ENCODE results near the gene MARK1.

Gene MARK1

DNA sequence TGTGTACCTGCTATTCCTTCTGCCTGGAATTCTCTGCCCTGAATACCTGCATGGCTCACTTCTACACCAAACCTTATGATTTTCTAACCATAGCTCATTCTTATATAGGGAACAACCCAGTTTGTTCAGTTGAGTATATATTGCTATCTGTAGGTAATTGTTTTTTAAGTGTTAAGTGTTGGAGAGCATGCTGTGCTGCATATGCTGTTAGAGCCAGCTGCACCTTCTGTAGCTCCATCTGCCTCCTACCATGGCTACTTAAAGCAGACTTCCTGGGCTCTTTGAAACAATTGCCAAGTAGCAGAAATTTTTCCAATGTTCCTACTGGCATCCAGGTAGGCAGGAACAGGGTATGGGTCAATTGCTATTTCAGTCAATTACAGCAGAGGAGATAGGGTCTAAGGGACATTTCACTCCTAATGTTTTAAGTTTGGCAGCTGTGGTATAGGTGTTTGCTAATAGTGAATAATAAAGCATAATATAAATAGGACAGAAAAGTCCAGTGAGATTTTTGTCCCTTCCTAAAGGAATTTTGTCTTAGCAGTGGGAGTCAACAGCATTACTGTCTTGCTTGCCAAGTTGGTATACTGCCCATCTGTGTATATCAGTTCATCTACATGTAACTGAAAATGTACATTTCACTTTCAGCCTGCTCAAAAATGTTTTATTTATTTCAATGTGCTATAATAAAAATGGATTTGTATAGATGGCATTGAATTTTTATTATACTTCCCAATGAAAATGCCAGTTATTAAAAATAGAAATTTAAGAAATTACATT is 128.2 kb downstream of the MARK1 start:
- no peak for DNase-seq (ENCODE audit: extremely low spot score)
- POLR2A ChIA-PET = no interaction called here
- CTCF ChIA-PET = interaction anchor here (1.4 kb wide), 1 partner anchor 77 kb away, joined by 5 read pairs; no protein-coding TSS in a partner anchor
- TF ChIP-seq TARDBP (IDR thresholded peaks at IDR 0.05) (no peak), FOXK2 (IDR thresholded peaks at IDR 0.05) (no peak), HDGF (IDR thresholded peaks at IDR 0.05; ENCODE audit: borderline replicate concordance) (no peak), LEF1 (IDR thresholded peaks at IDR 0.05; ENCODE audit: borderline replicate concordance) (no peak), L3MBTL2 (conservative IDR thresholded peaks at IDR 0.05) (no peak), ARNT (IDR thresholded peaks at IDR 0.05) (no peak)

- POLR2A ChIA-PET = no interaction called here
- TF ChIP-seq SP1 (IDR thresholded peaks at IDR 0.05) = no peak
- no peak for TF ChIP-seq SUZ12 (IDR thresholded peaks at IDR 0.05)
- no peak for TF ChIP-seq FOXA1 (IDR thresholded peaks at IDR 0.05)
- no peak for TF ChIP-seq ZNF384 (IDR thresholded peaks at IDR 0.05)
- no peak for TF ChIP-seq BHLHE40 (IDR thresholded peaks at IDR 0.05; ENCODE audit: borderline replicate concordance)
- no peak for TF ChIP-seq FOXK2 (IDR thresholded peaks at IDR 0.05)
- no peak for TF ChIP-seq HDGF (IDR thresholded peaks at IDR 0.05; ENCODE audit: borderline replicate concordance)
- DNase-seq (ENCODE audit: extremely low spot score) = no peak
- CTCF ChIA-PET = no interaction called here
These were observed 138.4 kb downstream of the MARK1 start for GRCh38 chr1:220666349-220666748.

GRCh38 chr1:220669005-220669404 is 141.1 kb downstream of the MARK1 start:
- no peak for DNase-seq (ENCODE audit: extremely low spot score)
- CTCF ChIA-PET = interaction anchor here (0.5 kb wide), 1 partner anchor 20 kb away, joined by 3 read pairs; no protein-coding TSS in a partner anchor
- POLR2A ChIA-PET = no interaction called here
- TF ChIP-seq FOXK2 (IDR thresholded peaks at IDR 0.05) (no peak), FOXA1 (IDR thresholded peaks at IDR 0.05) (no peak), TARDBP (IDR thresholded peaks at IDR 0.05) (no peak), NFRKB (IDR thresholded peaks at IDR 0.05) (no peak), SP1 (IDR thresholded peaks at IDR 0.05) (no peak), SUZ12 (IDR thresholded peaks at IDR 0.05) (no peak), L3MBTL2 (conservative IDR thresholded peaks at IDR 0.05) (no peak)

DNA sequence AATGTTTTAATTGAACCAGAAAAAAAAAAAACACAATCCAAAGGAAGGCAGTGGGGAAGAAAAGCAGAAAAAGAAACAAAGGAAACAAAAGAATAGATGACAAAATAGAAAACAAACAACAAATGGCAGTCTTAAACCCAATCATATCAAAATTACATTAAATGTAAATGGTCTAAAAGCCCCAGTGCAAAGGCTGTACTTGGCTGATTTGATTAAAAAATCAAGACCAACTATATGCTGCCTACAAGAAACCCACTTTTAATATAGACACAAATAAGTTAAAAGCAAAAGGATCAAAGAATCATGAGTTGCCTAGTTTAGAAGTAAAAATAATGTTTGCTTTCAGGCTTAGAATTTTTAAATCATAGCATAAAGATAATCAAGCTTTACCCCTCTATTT is 142.4 kb downstream of the MARK1 start:
- POLR2A ChIA-PET = no interaction called here
- CTCF ChIA-PET = interaction anchor here (0.8 kb wide), 1 partner anchor 21 kb away, joined by 4 read pairs; no protein-coding TSS in a partner anchor

GRCh38 chr1:220673921-220674320 is 146.0 kb downstream of the MARK1 start:
- no peak for TF ChIP-seq NFRKB (IDR thresholded peaks at IDR 0.05)
- TF ChIP-seq ZNF384 (IDR thresholded peaks at IDR 0.05) = no peak
- no peak for TF ChIP-seq SUZ12 (IDR thresholded peaks at IDR 0.05)
- no peak for TF ChIP-seq HDGF (IDR thresholded peaks at IDR 0.05; ENCODE audit: borderline replicate concordance)
- no peak for TF ChIP-seq CTBP1 (IDR thresholded peaks at IDR 0.05; ENCODE audit: borderline replicate concordance)
- no peak for TF ChIP-seq LEF1 (IDR thresholded peaks at IDR 0.05; ENCODE audit: borderline replicate concordance)
- TF ChIP-seq, protein P1, sequence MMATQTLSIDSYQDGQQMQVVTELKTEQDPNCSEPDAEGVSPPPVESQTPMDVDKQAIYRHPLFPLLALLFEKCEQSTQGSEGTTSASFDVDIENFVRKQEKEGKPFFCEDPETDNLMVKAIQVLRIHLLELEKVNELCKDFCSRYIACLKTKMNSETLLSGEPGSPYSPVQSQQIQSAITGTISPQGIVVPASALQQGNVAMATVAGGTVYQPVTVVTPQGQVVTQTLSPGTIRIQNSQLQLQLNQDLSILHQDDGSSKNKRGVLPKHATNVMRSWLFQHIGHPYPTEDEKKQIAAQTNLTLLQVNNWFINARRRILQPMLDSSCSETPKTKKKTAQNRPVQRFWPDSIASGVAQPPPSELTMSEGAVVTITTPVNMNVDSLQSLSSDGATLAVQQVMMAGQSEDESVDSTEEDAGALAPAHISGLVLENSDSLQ (IDR thresholded peaks at IDR 0.05) = no peak
- TF ChIP-seq TARDBP (IDR thresholded peaks at IDR 0.05) = no peak
- no peak for TF ChIP-seq SP1 (IDR thresholded peaks at IDR 0.05)
- TF ChIP-seq ARNT (IDR thresholded peaks at IDR 0.05) = no peak
- no peak for TF ChIP-seq ELF4 (IDR thresholded peaks at IDR 0.05)
- TF ChIP-seq BHLHE40 (IDR thresholded peaks at IDR 0.05; ENCODE audit: borderline replicate concordance) = no peak
- TF ChIP-seq L3MBTL2 (conservative IDR thresholded peaks at IDR 0.05) = no peak
- TF ChIP-seq FOXK2 (IDR thresholded peaks at IDR 0.05) = no peak
- no peak for TF ChIP-seq FOXM1 (IDR thresholded peaks at IDR 0.05; ENCODE audit: borderline replicate concordance)
- no peak for TF ChIP-seq FOXA1 (IDR thresholded peaks at IDR 0.05)
- DNase-seq (ENCODE audit: extremely low spot score) = no peak
- ChIA-PET CTCF (no interaction called here), POLR2A (no interaction called here)

More for the DNA sequence above, 142.4 kb downstream of the MARK1 start:
- TF ChIP-seq CTBP1 (IDR thresholded peaks at IDR 0.05; ENCODE audit: borderline replicate concordance) (no peak), FOXM1 (IDR thresholded peaks at IDR 0.05; ENCODE audit: borderline replicate concordance) (no peak), HDGF (IDR thresholded peaks at IDR 0.05; ENCODE audit: borderline replicate concordance) (no peak), SP1 (IDR thresholded peaks at IDR 0.05) (no peak), L3MBTL2 (conservative IDR thresholded peaks at IDR 0.05) (no peak), ARNT (IDR thresholded peaks at IDR 0.05) (no peak), FOXK2 (IDR thresholded peaks at IDR 0.05) (no peak), ELF4 (IDR thresholded peaks at IDR 0.05) (no peak), SUZ12 (IDR thresholded peaks at IDR 0.05) (no peak), FOXA1 (IDR thresholded peaks at IDR 0.05) (no peak), LEF1 (IDR thresholded peaks at IDR 0.05; ENCODE audit: borderline replicate concordance) (no peak), TARDBP (IDR thresholded peaks at IDR 0.05) (no peak), NFRKB (IDR thresholded peaks at IDR 0.05) (no peak), ZNF384 (IDR thresholded peaks at IDR 0.05) (no peak), BHLHE40 (IDR thresholded peaks at IDR 0.05; ENCODE audit: borderline replicate concordance) (no peak)
- TF ChIP-seq, protein P1 (IDR thresholded peaks at IDR 0.05) = no peak
- DNase-seq (ENCODE audit: extremely low spot score) = no peak

GRCh38 chr1:220677251-220677650 is 149.3 kb downstream of the MARK1 start:
- ChIA-PET CTCF (no interaction called here), POLR2A (no interaction called here)
- TF ChIP-seq ARNT (IDR thresholded peaks at IDR 0.05) (no peak), ELF4 (IDR thresholded peaks at IDR 0.05) (no peak), SP1 (IDR thresholded peaks at IDR 0.05) (no peak), CTBP1 (IDR thresholded peaks at IDR 0.05; ENCODE audit: borderline replicate concordance) (no peak), BHLHE40 (IDR thresholded peaks at IDR 0.05; ENCODE audit: borderline replicate concordance) (no peak), FOXA1 (IDR thresholded peaks at IDR 0.05) (no peak)
- TF ChIP-seq, protein P1 (IDR thresholded peaks at IDR 0.05) = no peak
- DNase-seq (ENCODE audit: extremely low spot score) = no peak

Data from HEK293T (cell line).